Fibroblast of upper back skin (primary cell): ENCODE results near the gene CABP7.

Source experiments
- DNase-seq: peaks from one replicate; pipeline ENCODE4 v3.0.0-alpha.2; 2013

CABP7 gene

DNA sequence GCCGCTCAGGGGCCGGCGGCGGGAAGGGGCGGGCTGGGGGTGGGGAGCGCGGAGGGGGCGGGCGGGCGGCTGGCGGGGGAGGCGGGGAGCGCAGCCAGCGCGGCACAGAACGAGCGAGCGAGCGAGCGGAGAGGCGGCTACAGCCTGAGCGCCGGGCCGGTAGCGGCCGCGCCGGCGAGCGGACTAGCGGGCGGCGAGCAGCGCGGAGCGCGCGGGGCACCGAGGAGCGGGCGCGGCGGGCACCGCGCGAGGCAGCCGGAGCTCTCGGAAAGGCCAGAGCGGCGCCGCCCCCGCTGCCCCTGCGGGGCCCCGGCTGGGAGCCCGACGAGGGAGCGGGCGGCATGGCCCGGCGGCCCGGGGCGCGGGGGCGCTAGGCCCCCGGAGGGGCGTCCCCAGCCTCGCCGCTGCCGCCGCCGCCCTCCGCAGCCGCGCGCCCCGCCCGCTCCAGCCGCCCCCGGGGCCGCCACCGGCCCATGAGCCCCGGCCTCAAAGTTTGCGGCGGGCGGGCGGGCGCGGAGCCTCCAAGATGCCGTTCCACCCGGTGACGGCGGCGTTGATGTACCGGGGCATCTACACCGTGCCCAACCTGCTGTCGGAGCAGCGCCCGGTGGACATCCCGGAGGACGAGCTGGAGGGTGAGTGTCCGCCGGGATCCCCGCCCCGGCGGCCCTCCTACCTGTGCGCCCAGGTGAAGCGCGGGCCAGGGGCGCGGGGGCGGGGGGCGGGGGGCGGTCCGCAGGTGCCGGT is at the start of gene CABP7:
CABP7 (plus strand) TSS at position 105 of the 747 bp plus-strand sequence; CDS start at position 527, 422 bp downstream.
- no peak for DNase-seq

DNA sequence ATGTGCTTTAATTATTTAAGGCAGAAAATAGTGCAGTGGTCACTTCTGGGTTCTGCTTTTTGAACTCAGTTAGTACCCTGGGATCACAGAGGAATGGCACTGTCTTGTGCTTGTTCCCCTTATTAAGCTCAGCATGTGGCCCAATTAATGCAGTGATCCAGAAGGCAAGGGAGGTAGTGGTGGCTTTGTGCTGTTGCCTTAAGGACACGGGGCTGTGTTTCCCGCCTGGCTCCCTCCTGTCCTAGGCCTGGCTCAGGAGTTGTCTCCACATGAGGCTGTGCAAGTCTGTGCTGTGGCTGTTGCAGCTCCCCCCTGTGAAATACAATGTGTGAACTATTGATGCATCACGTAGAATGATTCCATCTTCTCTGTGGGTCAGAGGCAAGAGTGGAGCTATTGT is 49.2 kb upstream of the CABP7 start:
- no peak for DNase-seq

DNA sequence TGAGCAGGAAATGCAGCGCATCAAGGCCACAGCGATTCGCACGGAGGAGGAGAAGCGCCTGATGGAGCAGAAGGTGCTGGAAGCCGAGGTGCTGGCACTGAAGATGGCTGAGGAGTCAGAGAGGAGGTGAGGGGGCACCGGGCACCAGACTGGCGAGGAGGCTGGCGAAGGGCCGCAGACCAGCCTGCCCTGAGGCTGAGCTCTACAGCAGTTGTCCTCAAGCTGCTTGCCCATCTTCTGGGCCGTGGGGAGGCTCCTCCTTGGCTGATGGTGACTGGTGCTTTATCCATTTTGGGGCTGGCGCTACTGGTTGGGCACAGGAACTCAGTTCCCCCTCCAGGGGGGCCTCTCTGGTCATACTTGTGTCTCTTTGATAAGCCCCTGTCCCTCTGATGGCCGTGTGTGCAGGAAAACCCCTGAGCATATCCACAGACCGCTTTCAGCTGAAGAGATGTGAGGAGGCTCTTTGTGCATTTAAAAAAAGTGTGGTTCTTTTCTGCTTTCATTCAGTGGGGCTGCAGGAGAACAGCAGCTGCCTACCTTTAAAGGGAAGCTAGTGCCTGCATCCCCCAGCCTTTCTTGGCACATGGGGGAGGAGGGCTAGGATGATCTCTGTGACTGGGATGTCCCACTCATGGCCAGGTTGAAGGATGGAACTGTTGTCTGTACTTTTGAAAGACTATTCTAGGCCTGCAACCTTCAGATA is 46.3 kb upstream of the CABP7 start:
- no peak for DNase-seq

DNA sequence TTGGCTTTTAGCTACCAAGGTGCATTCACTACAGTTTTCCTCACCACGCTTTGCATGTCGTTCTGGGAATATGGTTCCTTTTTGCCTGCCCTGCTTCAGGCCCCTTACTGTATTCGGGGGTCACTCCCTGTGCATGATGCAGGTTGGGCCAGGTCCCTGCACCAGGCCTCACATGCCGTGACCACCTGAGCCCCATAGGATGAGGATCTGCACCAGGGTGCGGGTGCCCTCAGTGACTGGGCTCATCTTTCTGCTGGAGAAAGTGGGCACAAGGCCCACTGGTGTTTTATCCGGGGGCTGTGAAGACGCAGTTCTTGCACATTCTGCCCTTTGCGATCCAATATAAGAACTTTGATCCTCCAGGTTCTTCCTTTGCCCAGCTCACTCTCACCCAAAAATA is 45.7 kb upstream of the CABP7 start:
- no peak for DNase-seq

DNA sequence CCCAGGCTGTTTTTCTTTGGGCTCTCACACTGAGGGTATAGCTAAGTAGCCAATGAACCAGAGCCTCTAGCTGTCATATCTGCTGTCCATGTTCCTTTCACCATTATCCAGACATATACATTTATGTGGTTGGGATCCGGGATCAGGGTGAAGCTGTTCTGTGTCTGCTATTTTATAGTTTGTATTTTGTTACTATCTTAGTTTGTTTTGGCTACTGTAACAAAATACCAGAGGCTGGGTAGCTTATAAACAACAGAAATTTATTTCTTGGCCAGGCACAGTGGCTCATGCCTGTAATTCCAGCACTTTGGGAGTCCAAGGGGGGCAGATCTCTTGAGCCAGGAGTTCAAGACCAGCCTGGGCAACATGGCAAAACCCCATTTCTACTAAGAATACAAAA is 40.5 kb upstream of the CABP7 start:
- no peak for DNase-seq

DNA sequence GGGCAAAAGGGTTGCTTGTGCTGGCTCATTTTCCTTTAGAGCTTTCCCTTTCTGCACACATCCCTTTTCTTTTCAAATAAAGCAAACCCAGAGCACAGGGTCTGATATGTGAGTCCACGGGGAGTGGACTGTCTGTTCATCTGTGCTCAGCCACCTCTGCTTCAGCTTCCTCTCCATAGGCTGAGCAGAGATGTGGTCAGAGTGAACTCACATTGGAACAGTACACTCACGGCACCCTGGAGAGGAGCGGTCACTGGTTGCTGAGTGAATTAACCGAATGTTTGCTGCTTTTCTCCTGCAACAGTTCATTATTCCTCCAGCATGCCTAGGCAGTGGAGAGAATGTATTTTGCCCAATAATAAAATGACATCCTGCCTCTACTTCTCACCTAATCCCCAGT is 36.3 kb upstream of the CABP7 start:
- no peak for DNase-seq

DNA sequence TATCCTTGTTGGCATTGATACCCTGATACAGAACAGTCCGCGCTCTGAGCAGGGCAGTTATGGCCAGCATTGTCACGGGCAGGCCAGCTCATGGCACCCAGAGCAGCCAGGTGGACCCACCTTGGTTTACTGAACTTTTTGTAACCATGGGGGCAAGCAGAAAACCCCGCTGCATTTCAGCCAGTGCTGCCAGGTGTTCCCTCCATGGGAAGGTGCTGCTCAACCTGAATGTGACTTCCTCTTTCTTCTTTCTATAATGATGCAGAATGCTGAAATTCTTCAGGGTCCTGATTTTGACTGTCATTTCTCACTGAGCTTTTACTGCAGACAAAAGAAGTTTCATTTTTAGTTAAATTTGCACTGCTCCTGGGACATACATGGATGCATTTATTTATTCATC is 35.6 kb upstream of the CABP7 start:
- no peak for DNase-seq

DNA sequence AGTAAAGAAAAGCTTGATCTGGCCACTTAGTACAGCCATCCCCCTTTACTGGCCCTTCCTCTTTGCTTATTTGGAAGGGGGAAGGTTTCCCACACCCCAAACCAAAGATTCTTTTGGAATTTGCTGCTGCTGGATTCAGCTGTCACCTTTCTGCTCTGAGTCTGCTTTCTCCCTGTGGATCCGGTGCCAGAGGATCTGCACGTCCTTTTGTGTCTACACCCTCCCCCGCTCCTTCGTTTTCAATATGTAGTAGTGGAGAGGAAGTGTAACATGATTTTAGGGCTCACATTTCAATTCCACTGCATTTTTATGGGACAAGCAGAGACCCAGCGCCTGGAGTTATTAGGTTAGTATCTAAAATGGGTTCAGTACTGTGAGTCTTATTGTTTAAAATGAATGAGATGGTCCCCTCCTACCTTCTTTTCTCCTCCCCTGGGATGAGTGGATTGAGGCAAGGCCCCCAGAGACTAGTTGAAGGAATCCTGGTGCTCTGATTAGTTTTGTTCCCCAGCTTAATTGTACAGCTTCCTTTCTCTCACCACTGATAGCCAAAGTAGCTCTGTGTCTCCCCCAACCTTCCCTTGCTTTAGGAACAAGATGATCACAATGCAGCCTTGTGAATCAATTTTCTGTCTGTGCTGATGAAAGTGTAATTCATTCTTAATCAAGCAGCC is 30.5 kb upstream of the CABP7 start:
- peak; percentile 25 for DNase-seq

DNA sequence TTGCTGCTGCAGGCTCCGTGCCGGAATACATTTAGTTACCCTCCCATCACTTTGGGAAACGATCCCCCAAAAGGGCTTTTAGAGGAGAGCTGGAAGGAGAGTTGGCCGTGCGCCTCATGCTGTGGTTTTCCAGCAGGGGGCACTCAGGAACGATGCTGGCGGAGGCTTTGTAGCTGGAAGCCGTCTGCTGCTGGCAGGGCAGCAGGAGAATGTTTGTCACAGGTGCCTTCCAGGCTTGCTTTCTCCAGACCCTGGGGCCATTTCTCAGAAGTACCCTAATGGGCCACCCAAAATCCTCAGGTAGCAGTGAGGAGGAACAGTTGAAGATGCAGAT is 30.0 kb upstream of the CABP7 start:
- DNase-seq = peak; percentile 48

DNA sequence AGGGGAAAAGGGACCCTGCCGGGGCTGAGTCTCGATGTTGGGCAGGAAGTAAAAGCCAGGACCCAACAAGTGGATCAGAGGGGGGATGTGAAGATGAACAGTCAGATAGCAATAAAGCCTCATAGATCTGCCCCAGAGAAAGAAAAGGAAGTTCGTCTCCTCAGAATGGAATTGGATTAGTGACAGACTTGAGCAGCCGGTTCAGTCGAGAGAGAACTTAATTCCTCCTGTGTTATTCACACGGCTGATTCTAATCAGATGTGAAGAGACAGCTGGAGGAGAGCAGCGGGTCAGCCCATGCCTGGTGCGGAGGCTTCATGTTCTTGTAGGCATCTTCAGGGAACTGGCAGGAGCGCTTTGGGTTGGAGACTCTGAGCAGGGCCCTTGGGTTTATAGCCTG is 29.3 kb upstream of the CABP7 start:
- DNase-seq = peak; percentile 52

DNA sequence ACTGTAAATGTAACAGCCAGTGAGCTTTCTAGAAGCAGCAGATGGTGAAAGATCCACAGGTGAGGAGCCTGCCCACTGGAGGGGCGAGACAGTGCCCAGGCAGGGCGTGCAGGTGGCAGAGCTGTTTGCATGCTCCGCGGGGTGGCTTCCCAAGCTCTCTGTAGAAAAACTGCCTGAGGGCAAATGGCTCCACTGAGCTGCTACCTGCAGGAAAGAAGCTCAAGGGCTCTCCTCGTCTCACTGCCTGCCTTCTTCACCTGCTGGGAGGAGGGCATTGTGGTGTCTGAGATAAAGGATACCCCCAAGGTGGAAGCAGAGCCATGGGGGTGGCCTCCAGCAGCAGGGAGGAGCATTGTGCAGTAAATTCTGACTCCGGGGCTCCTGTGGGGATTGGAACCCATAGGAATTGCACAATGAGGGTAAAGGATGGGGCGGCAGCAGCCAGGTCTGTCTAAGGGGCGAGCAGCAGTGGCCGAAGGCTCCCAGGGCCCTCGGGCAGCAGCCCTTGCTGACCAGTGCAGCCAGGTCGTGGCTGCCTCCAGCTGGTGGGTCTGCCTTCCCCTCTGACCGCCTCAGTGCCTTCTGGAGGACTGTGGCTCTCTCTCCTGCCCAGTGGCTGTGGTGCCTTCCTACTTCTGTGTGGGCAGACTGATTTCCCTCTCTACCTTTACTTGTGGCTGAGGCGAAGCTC is 28.0 kb upstream of the CABP7 start:
- DNase-seq = no peak

DNA sequence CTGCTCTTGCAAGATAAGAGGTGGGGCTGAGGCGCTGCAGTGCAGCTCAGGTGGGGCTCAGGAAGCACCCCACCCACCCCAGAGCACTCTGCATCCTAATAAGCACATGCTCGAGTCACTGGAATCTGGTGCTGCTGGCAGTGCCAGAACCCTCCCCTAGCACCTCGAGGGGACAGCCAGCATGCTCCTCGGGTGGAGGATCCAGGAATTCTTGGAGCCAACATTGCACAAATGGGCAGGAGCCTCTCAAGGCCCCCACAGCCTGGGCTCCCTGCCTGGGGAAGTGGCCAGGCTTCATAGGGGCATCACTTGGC is 27.5 kb upstream of the CABP7 start:
- no peak for DNase-seq

DNA sequence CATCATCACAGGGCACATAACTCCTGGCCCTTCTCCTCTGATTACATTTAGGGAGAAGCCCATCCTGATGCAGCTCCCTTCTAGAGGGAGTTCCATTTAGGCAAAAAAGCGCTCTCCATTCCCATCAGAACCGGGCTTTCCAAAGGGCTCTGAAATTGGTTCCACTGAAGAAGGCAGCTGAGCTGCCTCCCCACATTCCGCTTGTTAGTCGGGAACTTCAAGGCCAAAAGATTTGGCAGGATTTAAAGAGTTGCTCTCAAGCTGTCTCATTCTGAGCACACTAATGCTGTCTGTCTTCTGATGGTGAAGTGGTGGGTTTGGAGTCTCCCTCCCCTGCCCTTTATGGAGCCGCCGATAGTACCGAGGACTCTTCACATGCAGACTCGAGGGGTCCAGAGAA is 26.6 kb upstream of the CABP7 start:
- DNase-seq = no peak

DNA sequence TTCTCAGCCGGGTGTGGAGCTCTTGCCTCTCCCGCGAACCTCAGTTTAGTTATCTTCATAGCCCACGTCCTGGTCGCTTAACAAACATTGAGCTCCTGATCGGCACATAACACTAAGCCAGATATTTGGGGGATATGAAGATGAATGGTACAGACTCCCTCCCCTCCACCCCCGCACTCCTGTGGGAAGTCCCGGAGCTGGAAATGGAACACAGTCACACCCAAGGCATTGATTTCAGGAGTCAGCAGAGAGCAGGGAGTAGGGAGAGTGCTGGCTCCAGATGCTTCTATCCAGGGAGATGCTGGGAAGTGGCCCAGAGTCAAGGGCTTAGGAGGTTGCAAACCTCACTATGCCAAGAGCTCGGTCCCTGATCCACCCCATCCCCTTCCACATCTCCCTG is 26.1 kb upstream of the CABP7 start:
- no peak for DNase-seq

DNA sequence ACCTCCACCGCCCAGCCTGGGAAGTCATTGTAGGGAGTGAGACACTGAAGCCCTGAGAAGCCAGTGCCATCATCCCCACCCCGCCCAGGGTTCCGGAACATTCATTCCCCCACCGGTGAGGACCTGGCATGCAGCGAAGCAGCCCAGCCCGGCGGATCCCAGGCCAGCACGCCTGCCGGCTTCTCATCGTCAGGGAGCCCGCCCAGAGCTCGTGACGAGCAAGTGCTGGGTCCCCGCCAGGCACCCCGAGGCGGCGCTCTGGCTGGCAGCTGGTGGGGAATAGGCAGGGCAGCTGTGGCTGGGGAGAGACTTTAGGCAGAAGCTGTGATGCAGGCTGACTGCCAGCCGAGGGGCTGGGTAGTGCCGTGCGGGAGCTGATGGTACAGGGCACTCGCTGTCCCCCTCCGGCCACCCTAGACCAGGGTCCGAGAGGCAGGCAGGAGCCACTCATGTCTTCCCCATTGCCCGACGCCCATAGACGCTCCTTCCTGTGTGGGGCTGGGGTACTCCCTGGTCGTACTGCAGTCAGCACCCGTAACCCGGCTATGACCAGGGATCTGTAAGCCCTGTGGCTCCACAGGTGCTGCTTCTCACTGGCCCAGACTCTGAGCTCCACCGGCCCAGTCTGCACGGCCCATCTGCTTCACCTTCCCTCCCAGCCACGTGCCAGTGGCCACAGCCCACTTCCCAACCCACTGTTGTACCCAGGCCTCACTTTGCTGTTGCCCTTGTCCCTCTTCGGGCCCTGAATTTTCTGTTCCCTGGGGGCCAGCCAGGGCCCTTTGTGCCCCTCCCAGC is 24.5 kb upstream of the CABP7 start:
- no peak for DNase-seq

DNA sequence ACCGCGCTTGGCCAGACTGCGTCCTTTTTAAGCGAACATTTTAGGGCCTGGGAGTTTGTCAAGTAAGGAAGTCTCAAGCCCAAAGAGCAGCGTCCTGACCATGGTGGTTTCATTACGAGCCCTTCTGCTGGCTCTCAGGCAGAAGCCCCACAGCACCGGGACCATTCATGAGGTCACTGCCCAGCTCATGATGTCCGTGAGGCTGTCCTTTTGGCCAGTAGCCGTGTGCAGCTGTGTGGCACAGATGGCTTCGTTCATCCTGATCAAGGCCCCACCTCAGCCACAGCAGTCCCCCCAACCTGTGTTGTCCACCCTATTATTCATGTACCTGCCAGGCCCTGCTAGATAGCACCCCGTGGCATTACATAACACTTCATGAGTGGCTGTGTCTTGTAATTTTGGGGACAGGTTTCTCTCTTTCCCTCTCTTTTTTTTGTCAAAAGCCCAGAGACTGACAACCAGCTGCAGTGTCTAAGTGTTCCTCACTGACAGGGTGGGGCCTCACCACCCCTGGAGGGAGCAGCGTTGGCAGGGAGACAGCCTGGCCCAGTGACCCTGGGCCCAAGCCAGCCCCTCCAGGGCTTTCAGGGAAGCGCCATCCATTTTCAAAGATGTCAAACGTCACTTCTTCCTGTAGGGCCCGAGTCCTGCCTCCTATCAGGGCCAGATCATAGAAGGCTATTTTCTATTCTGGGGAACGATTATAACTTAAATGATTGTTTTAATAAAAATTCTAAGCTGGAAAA is 21.8 kb upstream of the CABP7 start:
- no peak for DNase-seq

DNA sequence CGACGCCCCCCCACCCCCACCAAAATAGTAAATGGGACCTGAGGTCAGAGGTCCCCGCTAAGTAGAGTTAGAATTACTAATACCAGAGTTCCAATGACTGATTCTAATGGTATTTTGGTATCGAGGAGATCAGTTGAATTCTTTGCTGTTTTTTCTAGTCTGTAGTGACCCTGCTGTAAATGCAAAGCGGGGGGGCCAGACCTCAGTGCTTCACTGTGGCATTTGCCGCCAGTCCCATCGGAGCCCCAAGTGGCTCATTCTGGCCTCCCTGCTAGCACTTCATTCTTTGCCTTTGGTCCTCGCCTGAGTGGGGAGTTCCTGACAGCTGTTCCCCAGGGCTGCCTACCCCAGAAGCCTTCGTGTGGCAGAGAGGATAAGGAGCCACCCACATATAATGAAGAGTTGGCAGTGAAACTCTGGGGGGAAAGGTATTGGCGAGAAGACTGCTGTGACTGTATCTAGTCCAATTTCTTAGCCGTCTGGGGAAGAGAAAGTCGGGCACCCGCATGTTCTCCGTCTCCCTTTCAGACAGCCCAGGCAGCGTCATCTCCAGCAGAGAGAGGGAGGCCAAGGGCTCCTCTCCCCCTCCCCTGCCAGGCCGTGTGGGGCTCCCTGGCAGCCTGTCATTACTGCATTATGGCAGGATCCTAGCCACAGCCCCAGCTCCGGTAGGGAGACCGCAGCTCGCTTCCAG is 19.4 kb upstream of the CABP7 start:
- DNase-seq = peak; percentile 25

DNA sequence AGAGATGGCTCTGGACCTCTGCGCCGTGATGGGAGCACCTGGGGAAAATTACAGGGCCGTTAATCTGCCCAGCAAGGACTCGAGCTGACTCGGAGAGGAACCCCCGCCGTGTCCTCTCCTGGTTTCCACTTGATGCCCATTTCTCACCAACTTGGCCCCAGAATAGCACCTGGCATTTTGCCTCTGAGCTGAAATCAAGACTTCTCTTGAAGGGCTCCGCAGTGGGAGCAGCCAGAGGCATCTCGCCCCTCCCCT is 19.0 kb upstream of the CABP7 start:
- DNase-seq = no peak

DNA sequence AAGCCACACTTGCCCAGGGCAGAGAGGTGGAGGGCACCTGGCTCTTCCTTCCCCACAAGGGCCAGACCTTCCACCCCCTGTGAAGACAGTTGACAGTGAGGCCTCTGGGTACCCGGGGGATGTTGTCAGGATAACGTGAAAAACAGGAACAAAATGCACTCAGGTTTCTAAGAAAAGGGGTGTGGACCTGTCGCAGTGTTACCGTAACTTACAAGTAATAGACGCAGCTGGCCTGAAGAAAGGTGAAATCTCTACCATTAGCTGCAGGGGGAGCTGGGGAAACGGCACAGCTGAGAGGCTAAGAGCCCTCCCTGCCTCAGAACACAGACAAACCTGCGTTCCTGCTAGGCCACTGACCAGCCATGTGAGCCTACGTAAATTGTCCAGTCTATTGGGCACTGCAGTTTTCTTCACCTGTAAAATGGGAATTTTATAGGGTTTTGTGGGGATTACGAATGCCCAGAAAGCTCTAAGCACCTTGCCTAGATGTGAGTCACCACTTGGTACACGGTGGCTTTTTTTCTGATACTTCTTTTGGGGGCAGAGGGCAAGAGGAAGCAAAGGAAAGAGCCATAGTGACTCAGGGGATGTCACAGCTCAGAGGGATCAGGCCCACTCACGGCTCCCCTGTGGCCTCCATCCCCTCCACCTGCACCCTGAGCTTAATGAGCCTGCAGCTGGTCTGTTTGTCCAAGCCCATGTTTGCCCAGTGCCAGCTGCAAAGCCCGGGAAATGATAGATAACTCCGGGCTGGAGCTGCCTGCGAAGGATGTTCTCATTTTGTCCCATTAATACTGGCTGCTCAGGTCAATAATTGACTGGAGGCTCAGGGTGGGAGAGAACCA is 18.4 kb upstream of the CABP7 start:
- DNase-seq = no peak

DNA sequence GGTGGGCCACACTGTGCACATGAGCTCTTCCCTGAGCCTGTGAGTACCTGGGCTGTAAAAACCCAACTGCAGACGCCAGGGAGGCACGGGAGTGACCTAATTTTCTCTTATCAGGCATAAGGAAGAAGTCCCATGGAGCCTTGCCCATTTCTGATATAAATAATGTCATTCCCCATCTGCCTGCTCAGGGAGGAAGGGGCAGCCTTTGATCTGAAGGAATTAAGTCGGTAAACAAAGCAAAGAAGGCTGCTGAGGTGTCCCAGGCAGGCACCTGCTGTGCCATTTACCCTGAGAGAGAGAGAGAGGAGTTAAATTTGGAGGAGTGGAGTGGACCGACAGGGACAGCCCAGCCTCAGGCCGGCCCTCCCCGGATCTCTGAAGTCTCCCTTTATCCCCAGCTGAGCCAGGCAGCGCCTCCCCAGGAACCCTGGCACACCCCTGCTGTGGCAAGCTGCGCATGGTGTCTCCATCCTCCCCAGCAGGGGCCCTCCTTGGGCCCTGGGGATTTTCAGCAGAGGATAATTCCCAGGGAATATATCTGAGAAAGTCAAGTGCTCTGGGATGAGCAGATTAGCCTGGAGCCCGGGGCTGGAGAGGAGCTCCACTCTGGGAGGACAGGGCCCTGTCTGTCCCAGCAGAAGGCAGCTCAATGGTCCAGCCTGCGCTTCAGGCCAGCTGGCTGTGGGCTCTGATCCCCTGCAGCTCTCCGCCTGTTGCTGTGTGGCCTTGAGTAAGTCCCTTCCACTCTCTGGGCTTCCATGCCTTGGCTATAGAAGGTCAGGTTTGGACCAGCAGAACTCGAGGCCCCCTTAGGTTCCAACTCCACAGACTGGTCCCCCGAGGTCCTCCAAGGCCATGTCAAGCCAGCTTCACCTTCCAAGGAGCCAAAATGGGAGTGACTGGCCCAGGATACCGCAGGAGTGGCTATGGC is 17.5 kb upstream of the CABP7 start:
- no peak for DNase-seq
